H1 (cell line): ENCODE data around the gene PMS1. TPM values are rescaled to one million over a fixed set of nuclear protein-coding genes. Genes with fewer than 3 reads are reported as not detected.

Source experiments
- CTBP2 ChIP-seq: IDR thresholded peaks from 2 replicates; pipeline ENCODE4 v1.7.0; 2011; ENCODE audit warnings: borderline replicate concordance, mild to moderate bottlenecking, moderate library complexity, mixed read lengths, low read length; ENCODE audit not compliant: insufficient read depth, insufficient read length
- TAF1 ChIP-seq: IDR thresholded peaks from 2 replicates; pipeline ENCODE4 v1.6.1; 2011; ENCODE audit warnings: mild to moderate bottlenecking, low read depth, low read length
- TCF12 ChIP-seq: IDR thresholded peaks from 2 replicates; pipeline ENCODE4 v1.6.1; 2011; ENCODE audit warnings: low read depth, mild to moderate bottlenecking, low read length
- YY1 ChIP-seq: IDR thresholded peaks from 2 replicates; pipeline ENCODE4 v1.6.1; 2011; ENCODE audit warnings: low read depth, mild to moderate bottlenecking, low read length
- polyA plus RNA-seq, 7 experiments: library from polyadenylated mRNA; depleted of rRNA in 3 of 7; stranded (reverse) in 5 of 7; unstranded in 2 of 7; fragments of >200 nt in 5 of 7; fragments of 200-250 nt in 2 of 7; gene quantifications; 1 replicate in 5 of 7; 2 replicates in 1 of 7; 4 replicates in 1 of 7; pipeline versions ENCODE4 v1.2.1 to v1.2.3, GENCODE V29; 2011 to 2013; ENCODE audit warnings: missing spikeins in 2 of 7, mixed read lengths in 2 of 7
- total RNA-seq: library from RNA; stranded (reverse); fragmentation: NEBNext Ultra II Directional; extraction: Animal tissue kit (Norgen Biotek cat#: 25700); gene quantifications from 2 replicates; pipeline ENCODE4 v1.2.1, GENCODE V29; 2021

Gene PMS1
- total and polyA plus RNA-seq, 2 of the 8 experiments (the other 6 are each of a cell fraction or from before 2014, with no cell fraction given) = 13.1 to 59.7 TPM

GRCh38 chr2:189900726-189901125, 116.5 kb downstream of the PMS1 start (continued):
- no peak for TF ChIP-seq CTBP2
- TF ChIP-seq TCF12 = no peak
- no peak for TF ChIP-seq YY1
- no peak for TF ChIP-seq TAF1
- TF ChIP-seq, all 59 proteins: peak for 0
